Parathyroid adenoma (tissue), 2 donors: Measurements from ENCODE around the gene TTC28.

Source experiments
- H2AFZ ChIP-seq: fragments of 300-600 bp; sonication (generic); one replicate; pipeline ENCODE4 v1.7.0; 2017; ENCODE audit warnings: antibody characterized with exemption, mild to moderate bottlenecking
- H3K27ac ChIP-seq: fragments of 300-600 bp; sonication (generic); one replicate; pipeline ENCODE4 v1.7.0; 2017
- H3K27me3 ChIP-seq: fragments of 300-600 bp; sonication (generic); one replicate; pipeline ENCODE4 v1.7.0; 2017; ENCODE audit warnings: low read length; ENCODE audit not compliant: control insufficient read depth, insufficient read depth
- H3K36me3 ChIP-seq: fragments of 300-600 bp; sonication (generic); one replicate; pipeline ENCODE4 v1.7.0; 2017; ENCODE audit warnings: low read length; ENCODE audit not compliant: control insufficient read depth, insufficient read depth
- H3K4me1 ChIP-seq: fragments of 300-600 bp; sonication (generic); one replicate; pipeline ENCODE4 v1.7.0; 2017; ENCODE audit warnings: control low read depth
- H3K4me2 ChIP-seq: fragments of 300-600 bp; sonication (generic); one replicate; pipeline ENCODE4 v1.7.0; 2017; ENCODE audit warnings: low read length
- H3K4me3 ChIP-seq: fragments of 300-600 bp; sonication (generic); one replicate; pipeline ENCODE4 v1.7.0; 2017; ENCODE audit warnings: low read depth, low read length
- H3K79me2 ChIP-seq: fragments of 300-600 bp; sonication (generic); one replicate; pipeline ENCODE4 v1.7.0; 2017; ENCODE audit warnings: control low read depth
- H3K9ac ChIP-seq: fragments of 300-600 bp; sonication (generic); one replicate; pipeline ENCODE4 v1.7.0; 2017; ENCODE audit warnings: mild to moderate bottlenecking
- H3K9me3 ChIP-seq: fragments of 300-600 bp; sonication (generic); one replicate; pipeline ENCODE4 v1.7.0; 2017; ENCODE audit warnings: low read length; ENCODE audit not compliant: control insufficient read depth
- TF ChIP-seq, protein P1 (sequence below): fragments of 300-600 bp; sonication (generic); IDR thresholded peaks from one replicate; pipeline ENCODE4 v1.7.0; 2017; ENCODE audit warnings: antibody characterized with exemption, mild to moderate bottlenecking
- donor health status: primary hyperparathyroidism.

TTC28 gene

DNA sequence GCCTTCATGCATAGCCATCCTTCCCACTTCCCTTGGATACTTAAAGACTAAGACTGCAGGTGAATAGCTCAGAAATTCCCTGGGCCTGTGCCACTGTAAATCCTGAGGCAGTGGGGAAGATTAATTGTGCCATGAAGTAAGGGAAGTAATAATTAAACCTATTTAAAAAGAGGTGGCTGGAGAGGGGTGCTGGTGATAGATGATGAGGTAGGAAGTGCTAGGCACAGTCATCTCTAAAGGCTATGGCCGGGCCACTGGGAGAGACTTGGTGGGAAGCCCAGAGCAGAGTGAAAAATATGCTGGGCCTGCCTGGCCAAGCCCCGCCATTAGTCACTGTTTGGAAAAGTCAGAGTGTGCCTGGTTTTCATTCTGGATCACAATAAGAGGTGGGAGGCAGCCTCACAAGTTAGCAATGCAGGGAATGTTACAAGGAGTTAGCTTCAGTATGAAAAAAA lies 563.4 kb downstream of the TTC28 start:
- H3K9me3 ChIP-seq = no peaks in the 10 kb centered on the region
- H3K4me3 ChIP-seq = no peak overlapping the region
- no peak overlapping the region for H3K4me2 ChIP-seq
- TF ChIP-seq, protein P1, sequence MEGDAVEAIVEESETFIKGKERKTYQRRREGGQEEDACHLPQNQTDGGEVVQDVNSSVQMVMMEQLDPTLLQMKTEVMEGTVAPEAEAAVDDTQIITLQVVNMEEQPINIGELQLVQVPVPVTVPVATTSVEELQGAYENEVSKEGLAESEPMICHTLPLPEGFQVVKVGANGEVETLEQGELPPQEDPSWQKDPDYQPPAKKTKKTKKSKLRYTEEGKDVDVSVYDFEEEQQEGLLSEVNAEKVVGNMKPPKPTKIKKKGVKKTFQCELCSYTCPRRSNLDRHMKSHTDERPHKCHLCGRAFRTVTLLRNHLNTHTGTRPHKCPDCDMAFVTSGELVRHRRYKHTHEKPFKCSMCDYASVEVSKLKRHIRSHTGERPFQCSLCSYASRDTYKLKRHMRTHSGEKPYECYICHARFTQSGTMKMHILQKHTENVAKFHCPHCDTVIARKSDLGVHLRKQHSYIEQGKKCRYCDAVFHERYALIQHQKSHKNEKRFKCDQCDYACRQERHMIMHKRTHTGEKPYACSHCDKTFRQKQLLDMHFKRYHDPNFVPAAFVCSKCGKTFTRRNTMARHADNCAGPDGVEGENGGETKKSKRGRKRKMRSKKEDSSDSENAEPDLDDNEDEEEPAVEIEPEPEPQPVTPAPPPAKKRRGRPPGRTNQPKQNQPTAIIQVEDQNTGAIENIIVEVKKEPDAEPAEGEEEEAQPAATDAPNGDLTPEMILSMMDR = no peak
- H3K36me3 ChIP-seq = no peaks in the 10 kb centered on the region
- no peak overlapping the region for H3K9ac ChIP-seq
- no peaks in the 10 kb centered on the region for H3K79me2 ChIP-seq
- H3K4me1 ChIP-seq = no peaks in the 10 kb centered on the region
- H3K27me3 ChIP-seq = no peaks in the 10 kb centered on the region
- H2AFZ ChIP-seq = no peak overlapping the region
- no peak overlapping the region for H3K27ac ChIP-seq

DNA sequence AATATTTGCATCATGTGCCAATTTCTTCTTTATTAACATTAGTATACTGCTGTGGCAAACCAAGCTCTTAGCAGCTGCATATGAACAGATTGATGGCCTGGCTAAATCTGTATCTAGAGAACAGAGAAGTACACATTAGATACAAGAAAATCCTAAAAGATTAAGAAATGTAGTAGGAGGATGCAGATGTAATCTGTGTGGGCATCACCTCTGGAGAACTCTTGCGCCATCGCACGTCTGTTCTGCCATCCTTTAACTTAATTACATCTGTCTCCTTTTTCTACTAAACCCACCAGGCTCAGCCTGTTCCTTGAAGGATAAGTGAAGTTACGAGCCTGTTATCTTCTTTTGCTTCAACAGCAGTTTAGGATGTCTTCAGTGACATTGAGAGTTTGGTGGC lies 564.2 kb downstream of the TTC28 start:
- Histone ChIP-seq H3K4me2 (no peak overlapping the region), H3K36me3 (no peaks in the 10 kb centered on the region), H3K4me3 (no peak overlapping the region), H2AFZ (no peak overlapping the region), H3K27ac (no peak overlapping the region), H3K27me3 (no peaks in the 10 kb centered on the region), H3K4me1 (no peaks in the 10 kb centered on the region), H3K9me3 (no peaks in the 10 kb centered on the region), H3K9ac (no peak overlapping the region), H3K79me2 (no peaks in the 10 kb centered on the region)
- TF ChIP-seq, protein P1 = no peak

DNA sequence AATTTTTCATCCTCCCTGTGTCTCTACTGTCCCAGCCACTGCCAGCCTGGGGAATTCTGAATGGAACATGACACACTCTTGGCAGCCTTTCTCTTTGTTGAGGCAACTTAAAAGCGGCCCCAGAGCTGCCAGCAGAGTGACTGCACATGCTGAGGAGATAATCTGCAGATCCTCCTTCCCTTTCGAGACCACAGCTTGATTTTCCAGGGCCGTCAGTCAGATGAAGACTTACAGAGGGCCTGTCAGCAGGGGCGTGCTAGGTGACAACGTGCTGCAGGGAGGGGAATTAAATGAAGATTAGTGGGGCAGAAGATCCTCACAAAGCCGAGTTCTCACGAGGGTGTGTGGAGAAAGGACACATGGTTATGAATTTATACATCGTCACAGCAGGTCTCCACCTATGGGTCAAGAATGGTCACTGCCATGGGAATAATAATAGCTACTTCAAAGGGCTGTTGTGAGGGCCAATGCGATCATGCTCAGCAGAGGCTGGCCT lies 567.0 kb downstream of the TTC28 start:
- peak overlapping the region; percentile 68 for H2AFZ ChIP-seq
- no peaks in the 10 kb centered on the region for H3K27me3 ChIP-seq
- no peak overlapping the region for H3K9ac ChIP-seq
- no peak overlapping the region for H3K4me2 ChIP-seq
- no peak overlapping the region for H3K4me3 ChIP-seq
- no peaks in the 10 kb centered on the region for H3K4me1 ChIP-seq
- no peaks in the 10 kb centered on the region for H3K9me3 ChIP-seq
- TF ChIP-seq, protein P1 = peak; percentile 42
- H3K79me2 ChIP-seq = no peaks in the 10 kb centered on the region
- no peaks in the 10 kb centered on the region for H3K36me3 ChIP-seq
- no peak overlapping the region for H3K27ac ChIP-seq

DNA sequence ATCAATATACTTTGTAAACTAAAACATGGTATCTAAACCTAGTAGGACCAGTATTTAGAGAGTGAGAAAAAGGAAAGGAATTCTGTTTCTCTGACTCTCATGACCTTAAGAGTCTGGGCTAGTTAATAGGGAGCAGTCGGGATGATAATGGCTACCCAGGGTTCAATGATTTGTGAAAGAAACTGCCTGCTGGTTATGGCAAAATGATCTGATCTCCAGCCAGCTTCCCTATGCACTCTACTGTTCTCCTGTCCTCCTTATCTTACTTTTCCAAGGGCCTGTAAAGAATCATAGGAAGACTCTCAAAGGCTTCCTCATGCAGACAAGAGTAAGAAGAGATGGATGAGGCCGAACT lies 567.5 kb downstream of the TTC28 start:
- Histone ChIP-seq H3K36me3 (no peaks in the 10 kb centered on the region), H3K27ac (no peak overlapping the region), H3K4me1 (no peaks in the 10 kb centered on the region), H3K79me2 (no peaks in the 10 kb centered on the region), H2AFZ (peak overlapping the region; percentile 68), H3K4me3 (no peak overlapping the region), H3K9me3 (no peaks in the 10 kb centered on the region), H3K9ac (no peak overlapping the region), H3K27me3 (no peaks in the 10 kb centered on the region), H3K4me2 (no peak overlapping the region)
- TF ChIP-seq, protein P1 = no peak

DNA sequence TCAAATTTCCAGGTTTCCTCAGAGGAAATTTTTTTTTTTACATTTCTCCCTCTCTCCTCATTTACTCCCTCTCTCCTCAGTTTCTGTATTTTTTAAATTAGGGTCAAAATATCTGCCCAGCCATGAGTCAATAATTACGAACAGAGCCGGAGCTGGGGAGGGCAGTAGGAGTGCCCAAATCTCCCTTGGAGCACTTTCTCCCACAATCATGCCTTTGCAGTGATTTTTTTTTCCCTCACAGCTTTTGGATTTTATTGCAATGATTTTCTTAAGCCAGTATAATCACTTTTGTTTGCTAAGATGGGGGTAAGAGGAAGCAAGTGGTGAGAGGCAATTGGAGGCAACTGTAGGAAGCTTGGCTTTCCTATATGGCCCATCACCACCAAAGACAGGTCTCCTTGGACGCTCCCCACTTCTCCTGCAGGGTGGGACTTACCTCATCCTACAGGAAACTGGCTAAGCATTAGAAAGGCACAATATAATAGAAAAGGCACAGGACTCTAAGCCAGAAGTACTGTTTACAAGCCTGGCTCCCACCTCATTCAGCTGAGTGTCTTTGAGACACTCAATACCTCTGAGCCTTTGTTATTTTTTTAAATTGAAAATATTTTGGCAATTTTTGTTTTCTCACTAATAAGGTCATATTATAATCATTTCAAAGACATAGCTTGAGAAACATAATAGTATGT lies 568.0 kb downstream of the TTC28 start:
- no peaks in the 10 kb centered on the region for H3K4me1 ChIP-seq
- no peaks in the 10 kb centered on the region for H3K79me2 ChIP-seq
- no peak overlapping the region for H2AFZ ChIP-seq
- TF ChIP-seq, protein P1 = no peak
- no peaks in the 10 kb centered on the region for H3K36me3 ChIP-seq
- H3K4me3 ChIP-seq = no peak overlapping the region
- no peak overlapping the region for H3K9ac ChIP-seq
- no peaks in the 10 kb centered on the region for H3K9me3 ChIP-seq
- H3K27ac ChIP-seq = no peak overlapping the region
- no peak overlapping the region for H3K4me2 ChIP-seq
- no peaks in the 10 kb centered on the region for H3K27me3 ChIP-seq
